Loucy (cell line): ENCODE results near the gene NRIP2.
"Not testable (repeated sequence)": the region's sequence is repeated elsewhere in the genome, so short reads cannot be mapped to it uniquely, and the experiment has no call there.

Experiments
- H2AFZ ChIP-seq: fragments of 200-600 bp; sonication (generic); 2 replicates; pipeline ENCODE4 v1.6.0; 2016; ENCODE audit warnings: antibody characterized with exemption, mild to moderate bottlenecking, low read length, moderate library complexity
- H3F3A ChIP-seq: fragments of 200-600 bp; 2 replicates; pipeline ENCODE4 v1.6.0; 2016; ENCODE audit warnings: antibody characterized with exemption, low read depth, mild to moderate bottlenecking
- H3K27me3 ChIP-seq: fragments of 200-600 bp; sonication (generic); 2 replicates; pipeline ENCODE4 v1.6.1; 2014; ENCODE audit warnings: low read length, mild to moderate bottlenecking; ENCODE audit not compliant: insufficient read depth, poor library complexity, severe bottlenecking
- H3K36me3 ChIP-seq: fragments of 200-600 bp; sonication (generic); 2 replicates; pipeline ENCODE4 v1.6.1; 2016; ENCODE audit warnings: low read length; ENCODE audit not compliant: insufficient read depth
- H3K4me1 ChIP-seq: fragments of 200-600 bp; sonication (generic); 2 replicates; pipeline ENCODE4 v1.5.1; 2014; ENCODE audit warnings: low read length, mild to moderate bottlenecking; ENCODE audit not compliant: insufficient read depth, poor library complexity, severe bottlenecking
- H3K4me2 ChIP-seq: fragments of 200-600 bp; sonication (generic); 2 replicates; pipeline ENCODE4 v1.6.0; 2014; ENCODE audit warnings: antibody characterized with exemption, low read length, low read depth, mild to moderate bottlenecking; ENCODE audit not compliant: poor library complexity, severe bottlenecking
- H3K4me3 ChIP-seq: fragments of 200-600 bp; sonication (generic); 2 replicates; pipeline ENCODE4 v1.5.1; 2014; ENCODE audit warnings: low read length, mild to moderate bottlenecking, mixed read lengths; ENCODE audit not compliant: poor library complexity, severe bottlenecking
- H3K79me2 ChIP-seq: fragments of 200-600 bp; sonication (generic); 2 replicates; pipeline ENCODE4 v1.6.1; 2014; ENCODE audit warnings: low read length; ENCODE audit not compliant: insufficient read depth
- H3K9ac ChIP-seq: fragments of 200-600 bp; sonication (generic); 2 replicates; pipeline ENCODE4 v1.6.0; 2014; ENCODE audit warnings: mild to moderate bottlenecking, low read depth, low read length, moderate library complexity; ENCODE audit not compliant: poor library complexity, severe bottlenecking
- H3K9me2 ChIP-seq: fragments of 200-600 bp; sonication (generic); replicated peaks from 2 replicates; pipeline ENCODE4 v1.6.1; 2016; ENCODE audit warnings: low read depth, low read length, mixed read lengths
- H3K9me3 ChIP-seq: fragments of 200-600 bp; sonication (generic); 2 replicates; pipeline ENCODE4 v1.6.1; 2014; ENCODE audit warnings: mild to moderate bottlenecking, antibody characterized with exemption, low read length, low read depth; ENCODE audit not compliant: insufficient read depth
- H4K20me1 ChIP-seq: fragments of 200-600 bp; sonication (generic); 2 replicates; pipeline ENCODE4 v1.6.0; 2014; ENCODE audit warnings: antibody characterized with exemption, low read length, mild to moderate bottlenecking; ENCODE audit not compliant: insufficient read depth, poor library complexity, severe bottlenecking
- CTCF ChIP-seq: fragments of 200-600 bp; sonication (generic); conservative IDR thresholded peaks from 2 replicates; pipeline ENCODE4 v1.5.1; 2014; ENCODE audit warnings: mild to moderate bottlenecking, antibody characterized with exemption, low read length
- EZH2phosphoT487 ChIP-seq: fragments of 200-600 bp; IDR thresholded peaks from 2 replicates; pipeline ENCODE4 v1.6.1; 2018; ENCODE audit warnings: antibody characterized with exemption, mild to moderate bottlenecking, moderate library complexity, borderline replicate concordance

Gene NRIP2

GRCh38 chr12:2864198-2864597 lies 29.4 kb upstream of the NRIP2 start:
- peaks cover 4% of the 10 kb centered on the region for H4K20me1 ChIP-seq
- H3K9me2 ChIP-seq: no peaks in the 10 kb centered on the region
- no peak overlapping the region for H3K4me3 ChIP-seq
- no peak overlapping the region for H2AFZ ChIP-seq
- no peaks in the 10 kb centered on the region for H3K4me1 ChIP-seq
- no peaks in the 10 kb centered on the region for H3K27me3 ChIP-seq
- H3K9ac ChIP-seq: no peak overlapping the region
- H3F3A ChIP-seq: no peaks in the 10 kb centered on the region
- H3K79me2 ChIP-seq: peaks cover 12% of the 10 kb centered on the region; the same call in 1 of the 2 replicates
- H3K4me2 ChIP-seq: no peak overlapping the region
- H3K9me3 ChIP-seq: no peaks in the 10 kb centered on the region
- TF ChIP-seq CTCF (no peak), EZH2phosphoT487 (no peak)
- peaks cover 82% of the 10 kb centered on the region for H3K36me3 ChIP-seq

GRCh38 chr12:2863402-2863801 lies 28.6 kb upstream of the NRIP2 start:
- H3K27me3 ChIP-seq, H3K4me2 ChIP-seq, H3K79me2 ChIP-seq, H4K20me1 ChIP-seq, H3K4me1 ChIP-seq, H3F3A ChIP-seq, H3K9me2 ChIP-seq, H3K4me3 ChIP-seq, H3K9ac ChIP-seq, H3K9me3 ChIP-seq, H2AFZ ChIP-seq: not testable (repeated sequence)
- peaks cover 82% of the 10 kb centered on the region for H3K36me3 ChIP-seq

GRCh38 chr12:2862876-2863275 lies 28.0 kb upstream of the NRIP2 start:
- peaks cover 82% of the 10 kb centered on the region for H3K36me3 ChIP-seq

More at GRCh38 chr12:2862876-2863275, 28.0 kb upstream of the NRIP2 start:
- H3K9ac ChIP-seq: no peak overlapping the region
- H3F3A ChIP-seq: no peaks in the 10 kb centered on the region
- TF ChIP-seq EZH2phosphoT487: no peak
- no peak for TF ChIP-seq CTCF
- no peak overlapping the region for H3K4me3 ChIP-seq
- H3K4me2 ChIP-seq: no peak overlapping the region
- no peaks in the 10 kb centered on the region for H3K4me1 ChIP-seq
- H3K27me3 ChIP-seq: no peaks in the 10 kb centered on the region
- no peaks in the 10 kb centered on the region for H3K9me2 ChIP-seq
- no peaks in the 10 kb centered on the region for H3K9me3 ChIP-seq
- H4K20me1 ChIP-seq: peaks cover 4% of the 10 kb centered on the region
- H2AFZ ChIP-seq: no peak overlapping the region
- H3K79me2 ChIP-seq: no peaks in the 10 kb centered on the region
